GM21367 (cell line): ENCODE results near the gene LYG1.
"Not testable (repeated sequence)": the region's sequence is repeated elsewhere in the genome, so short reads cannot be mapped to it uniquely, and the experiment has no call there.

Experiments used
- ATAC-seq: cut with Tn5 transposase; IDR thresholded peaks from one replicate; pipeline ENCODE4 v1.9.1; 2021; ENCODE audit not compliant: unreplicated experiment

Gene LYG1

GRCh38 chr2:99301097-99301496 is at the start of gene LYG1:
TSS of gene LYG1 (minus strand) at chr2:99301197. CDS start at chr2:99295670, 5,527 bp downstream.
- ATAC-seq, result not testable (repeated sequence)

- no peak for ATAC-seq
These were observed 49.2 kb upstream of the LYG1 start for GRCh38 chr2:99350194-99350593.

GRCh38 chr2:99348173-99348572 is 47.2 kb upstream of the LYG1 start:
- ATAC-seq, result no peak

- ATAC-seq, result no peak
These were observed 45.2 kb upstream of the LYG1 start for GRCh38 chr2:99346218-99346617.

- ATAC-seq, result not testable (repeated sequence)
These were observed 44.4 kb upstream of the LYG1 start for GRCh38 chr2:99345446-99345845.

GRCh38 chr2:99342536-99342935 is 41.5 kb upstream of the LYG1 start:
- no peak for ATAC-seq

GRCh38 chr2:99340669-99341236 is 39.8 kb upstream of the LYG1 start:
- no peak for ATAC-seq

GRCh38 chr2:99338029-99338585 is 37.1 kb upstream of the LYG1 start:
- ATAC-seq, result no peak

- peak; percentile 50 for ATAC-seq
These were observed 36.4 kb upstream of the LYG1 start, which contains the start of gene EIF5B for GRCh38 chr2:99337113-99338028. TSS of gene EIF5B (plus strand) at chr2:99337389. CDS start at chr2:99337555, 166 bp downstream.

GRCh38 chr2:99336804-99337112 is 35.8 kb upstream of the LYG1 start:
- ATAC-seq, result peak; percentile 4

- peak; percentile 54 for ATAC-seq
These were observed 35.2 kb upstream of the LYG1 start, which contains the start of gene TXNDC9 for GRCh38 chr2:99335911-99336803. TSS of gene TXNDC9 (minus strand) at chr2:99336333. CDS start at chr2:99333210, 3,123 bp downstream.

- ATAC-seq, result no peak
These were observed 24.4 kb upstream of the LYG1 start for GRCh38 chr2:99325384-99325783.

- not testable (repeated sequence) for ATAC-seq
These were observed 16.8 kb upstream of the LYG1 start for GRCh38 chr2:99317873-99318200.

- no peak for ATAC-seq
These were observed 16.3 kb upstream of the LYG1 start for GRCh38 chr2:99317161-99317872.

GRCh38 chr2:99299580-99299979 is 1.4 kb downstream of the LYG1 start:
- no peak for ATAC-seq

- no peak for ATAC-seq
These were observed 3.0 kb downstream of the LYG1 start for GRCh38 chr2:99297994-99298393.

- ATAC-seq, result no peak
These were observed 15.5 kb downstream of the LYG1 start for GRCh38 chr2:99285526-99285925.

GRCh38 chr2:99279969-99280695 is 20.9 kb downstream of the LYG1 start:
- no peak for ATAC-seq

GRCh38 chr2:99278793-99279291 is 22.2 kb downstream of the LYG1 start:
- no peak for ATAC-seq
